K562 (cell line): ENCODE measurements around the gene NDUFA13. TPM values are rescaled to one million over a fixed set of nuclear protein-coding genes. Genes with fewer than 3 reads are reported as not detected.

ENCODE experiments used
- ATAC-seq: fragments of 200-7000 bp; cut with Tn5 transposase; 3 replicates; pipeline ENCODE4 v1.9.1; 2020; ENCODE audit warnings: moderate library complexity
- BruUV-seq: library from RNA; stranded (reverse); fragments of 400-500 nt; replicated peaks from 2 replicates; lab custom pipeline; 2021; lab: Mats Ljungman, UMichigan
- CTCF ChIA-PET: fragments of 300-600 bp; formaldehyde crosslinking; extraction: SDS; loops from one replicate; lab custom pipeline; 2021; ENCODE audit warnings: low intra/inter-chr PET ratio; lab: Yijun Ruan, JAX
- POLR2A ChIA-PET: fragments of 300-600, 350-650 bp; sonication (Branson Sonifier 250); formaldehyde crosslinking; extraction: SDS; loops from one replicate; lab custom pipeline; 2021; ENCODE audit warnings: antibody characterized with exemption, inconsistent platforms; lab: Yijun Ruan, JAX
- DNase-seq, 4 experiments: peaks; one replicate each; pipeline versions ENCODE4 v3.0.0 to v3.0.0-alpha.2; 2011 to 2018; ENCODE audit warnings: low spot score in 3 of 4, mixed read lengths in 3 of 4; ENCODE audit errors: extremely low read depth in 1 of 4
- FAIRE-seq: peaks from 2 replicates; lab custom pipeline; 2011; peaks lifted over from hg19 to GRCh38; lab: Jason Lieb, UNC
- H2AFZ ChIP-seq: 2 replicates; pipeline ENCODE4 v1.6.0; 2011; ENCODE audit warnings: low read depth, low read length, control low read depth, inconsistent platforms
- H3K27ac ChIP-seq: fragments of 200-600 bp; 3 replicates; pipeline ENCODE4 v1.8.0; 2011; ENCODE audit warnings: low read depth, mild to moderate bottlenecking, control low read depth, inconsistent platforms, low read length, moderate library complexity, mixed read lengths; ENCODE audit errors: extremely low read depth
- H3K27me3 ChIP-seq, 2 experiments: fragments of 300-600 bp in 1 of 2; 2 replicates in 1 of 2; 3 replicates in 1 of 2; pipeline versions ENCODE4 v1.6.0 to v1.8.0; 2011; ENCODE audit warnings: inconsistent platforms in 2 of 2, low read length in 2 of 2, mild to moderate bottlenecking in 1 of 2, mixed read lengths in 1 of 2, moderate library complexity in 1 of 2; ENCODE audit not compliant: control insufficient read depth in 2 of 2, insufficient read depth in 2 of 2
- H3K36me3 ChIP-seq: fragments of 300-600 bp; 3 replicates; pipeline ENCODE4 v1.8.0; 2011; ENCODE audit warnings: mild to moderate bottlenecking, low read length, inconsistent platforms; ENCODE audit not compliant: control insufficient read depth, insufficient read depth
- H3K4me1 ChIP-seq, 2 experiments: fragments of 200-600 bp in 1 of 2; replicated peaks in 1 of 2; 2 replicates in 1 of 2; 3 replicates in 1 of 2; pipeline versions ENCODE4 v1.5.1 to v1.8.0; 2011; ENCODE audit warnings: inconsistent platforms in 2 of 2, low read length in 2 of 2, mild to moderate bottlenecking in 1 of 2, mixed read lengths in 1 of 2, moderate library complexity in 1 of 2; ENCODE audit not compliant: control insufficient read depth in 2 of 2, insufficient read depth in 2 of 2
- H3K4me2 ChIP-seq: 2 replicates; pipeline ENCODE4 v1.6.1; 2011; ENCODE audit warnings: low read length, control low read depth, inconsistent platforms, mixed read lengths; ENCODE audit not compliant: insufficient read depth
- H3K4me3 ChIP-seq: fragments of 200-600 bp; sonication (generic), shearing (Covaris generic); 2 replicates; pipeline ENCODE4 v1.5.1; 2016; ENCODE audit warnings: control low read depth, inconsistent platforms
- H3K79me2 ChIP-seq: fragments of 200-600 bp; 3 replicates; pipeline ENCODE4 v1.8.0; 2011; ENCODE audit warnings: low read length, inconsistent platforms; ENCODE audit not compliant: control insufficient read depth, insufficient read depth
- H3K9ac ChIP-seq, 2 experiments: 2 replicates each; pipeline versions ENCODE4 v1.6.0 to v1.6.1; 2011; ENCODE audit warnings: low read depth in 2 of 2, low read length in 2 of 2, control low read depth in 1 of 2, inconsistent platforms in 1 of 2, mild to moderate bottlenecking in 1 of 2, mixed read lengths in 1 of 2; ENCODE audit not compliant: insufficient read depth in 1 of 2
- H3K9me1 ChIP-seq: one replicate; pipeline ENCODE4 v1.6.0; 2011; ENCODE audit warnings: inconsistent platforms, mild to moderate bottlenecking, low read length, moderate library complexity; ENCODE audit not compliant: control insufficient read depth, insufficient read depth
- H3K9me3 ChIP-seq: replicated peaks from 2 replicates; pipeline ENCODE4 v1.5.1; 2011; ENCODE audit warnings: low read depth, low read length, inconsistent platforms; ENCODE audit not compliant: control insufficient read depth, insufficient read depth
- H4K20me1 ChIP-seq: replicated peaks from 2 replicates; pipeline ENCODE4 v1.6.1; 2011; ENCODE audit warnings: low read length, inconsistent platforms, mixed read lengths; ENCODE audit not compliant: control insufficient read depth, insufficient read depth
- CBX8 ChIP-seq: fragments of 200-600 bp; sonication (generic); IDR thresholded peaks from 2 replicates; pipeline ENCODE4 v1.6.1; 2012; ENCODE audit warnings: borderline replicate concordance, mixed run types, low read depth, mild to moderate bottlenecking, moderate library complexity, mixed read lengths, low read length, control low read depth, inconsistent platforms; ENCODE audit not compliant: poor library complexity, severe bottlenecking; ENCODE audit errors: extremely low read depth
- CREB1 ChIP-seq, 2 experiments: sonication (generic) in 1 of 2; formaldehyde crosslinking in 1 of 2; IDR thresholded peaks; 2 replicates each; pipeline versions ENCODE4 v1.6.1 to v1.8.0; 2012 to 2022; ENCODE audit warnings: inconsistent platforms in 1 of 2, mild to moderate bottlenecking in 1 of 2, missing genetic modification reagents in 1 of 2, moderate library complexity in 1 of 2
- DIDO1 ChIP-seq: fragments of 450-650 bp; IDR thresholded peaks from 2 replicates; pipeline ENCODE4 v1.6.1; 2016; ENCODE audit warnings: low read depth, missing biosample characterization, missing genetic modification characterization
- DPF2 ChIP-seq: fragments of 450-650 bp; IDR thresholded peaks from 2 replicates; pipeline ENCODE4 v1.6.1; 2016
- FOS ChIP-seq: IDR thresholded peaks from 3 replicates; pipeline ENCODE4 v1.6.1; 2011; ENCODE audit not compliant: insufficient read length; ENCODE audit errors: extremely low read depth
- FOXP1 ChIP-seq: sonication (generic); formaldehyde crosslinking; IDR thresholded peaks from 2 replicates; pipeline ENCODE4 v1.8.0; 2022; ENCODE audit warnings: mild to moderate bottlenecking, missing genetic modification reagents
- GATAD2B ChIP-seq: fragments of 450-650 bp; IDR thresholded peaks from 2 replicates; pipeline ENCODE4 v1.6.1; 2017; ENCODE audit warnings: mild to moderate bottlenecking, borderline replicate concordance
- MBD1 ChIP-seq: fragments of 250-450 bp; sonication (Bioruptor Pico); IDR thresholded peaks from 2 replicates; pipeline ENCODE4 v1.8.0; 2022; ENCODE audit warnings: inconsistent platforms
- NR2C1 ChIP-seq, 2 experiments: fragments of 450-650 bp; IDR thresholded peaks; 2 replicates each; pipeline ENCODE4 v1.6.1; 2017; ENCODE audit warnings: mild to moderate bottlenecking in 2 of 2, antibody characterized with exemption in 1 of 2, inconsistent platforms in 1 of 2, missing compliant biosample characterization in 1 of 2, missing genetic modification characterization in 1 of 2
- PHB2 ChIP-seq: fragments of 450-650 bp; IDR thresholded peaks from 2 replicates; pipeline ENCODE4 v1.6.1; 2017; ENCODE audit warnings: low read depth
- POLR2A ChIP-seq: fragments of 450-650 bp; conservative IDR thresholded peaks from 2 replicates; pipeline ENCODE4 v1.6.1; 2016
- TSC22D4 ChIP-seq: fragments of 450-650 bp; IDR thresholded peaks from 2 replicates; pipeline ENCODE4 v1.6.1; 2016; ENCODE audit warnings: missing genetic modification characterization, missing biosample characterization, control low read depth
- WHSC1 ChIP-seq: IDR thresholded peaks from one replicate; pipeline ENCODE4 v1.6.1; 2012; ENCODE audit warnings: low read length, control low read depth, inconsistent platforms
- ZFP30 ChIP-seq: fragments of 250-450 bp; sonication (Bioruptor Pico); IDR thresholded peaks from 2 replicates; pipeline ENCODE4 v1.8.0; 2022; ENCODE audit warnings: moderate library complexity, mild to moderate bottlenecking, inconsistent platforms, borderline replicate concordance
- ZKSCAN8 ChIP-seq: fragments of 200-800 bp; sonication (Bioruptor generic); IDR thresholded peaks from 2 replicates; pipeline ENCODE4 v1.6.1; 2016; ENCODE audit warnings: missing genetic modification characterization, missing compliant biosample characterization
- ZSCAN32 ChIP-seq: fragments of 450-650 bp; formaldehyde crosslinking; IDR thresholded peaks from 2 replicates; pipeline ENCODE4 v1.4.0; 2020; ENCODE audit warnings: mild to moderate bottlenecking, moderate library complexity
- WGBS: fragments of 100-300 bp; shearing (Covaris generic); methylation state at CpG from one replicate; pipeline ENCODE4 v1.1.6; 2016; ENCODE audit warnings: low coverage, mixed read lengths; ENCODE audit not compliant: insufficient coverage; ENCODE audit errors: missing lambda C conversion rate; 5-methylcytosine and 5-hydroxymethylcytosine counted together
- in situ Hi-C: fragments of 300-500 bp; cut with MboI; formaldehyde crosslinking; loops from 4 replicates; pipeline ENCODE4 v1.15.0; 2018; ENCODE audit warnings: inconsistent platforms, mixed read lengths
- intact Hi-C: fragments of 100-400 bp; cut with micrococcal nuclease; formaldehyde crosslinking; loops from 2 replicates; pipeline ENCODE4 v1.14.2; 2022
- polyA plus RNA-seq, 8 experiments: library from polyadenylated mRNA; depleted of rRNA in 4 of 8; stranded (reverse) in 5 of 8; unstranded in 3 of 8; fragments of >200 nt; fragmentation: Nextera tagmentation in 2 of 8; fragmentation: Illumina TruSeq in 1 of 8; extraction: Ambion mirVana in 2 of 8; extraction: Trizol in 1 of 8; gene quantifications; 2 replicates each; pipeline versions ENCODE4 v1.2.1 to v1.2.3, GENCODE V29; 2011 to 2014; ENCODE audit warnings: inconsistent platforms in 1 of 8, missing spikeins in 1 of 8
- total RNA-seq, 7 experiments: library from RNA; depleted of rRNA in 6 of 7; stranded (reverse); fragments of >200 nt in 6 of 7; fragmentation: Illumina TruSeq in 2 of 7; extraction: Trizol in 2 of 7; gene quantifications; 2 replicates each; pipeline versions ENCODE4 v1.2.1 to v1.2.3, GENCODE V29; 2011 to 2021; ENCODE audit warnings: low replicate concordance in 1 of 7

The NDUFA13 gene
- total and polyA plus RNA-seq, 9 of the 15 experiments (the other 6 are each of a cell fraction or from before 2014, with no cell fraction given): 146 to 596 (median 429) TPM

GRCh38 chr19:19563348-19563848, 47.4 kb downstream of the NDUFA13 start:
- ChIA-PET CTCF (interaction anchor here (0.7 kb wide), 1 partner anchor 80 kb away, joined by 4 read pairs; the partner anchor contains the start of gene GMIP), POLR2A (no interaction called here)
- in situ Hi-C loops (no loop called here), intact Hi-C loops (loop anchor here (10.0 kb wide), 1 partner anchor 181 kb away; no protein-coding TSS in a partner anchor)
- DNase-seq: no peak
- TF ChIP-seq MBD1 (no peak), TSC22D4 (tag) (no peak), NR2C1 (IDR thresholded peaks at IDR 0.05) (no peak), NR2C1 (tag; IDR thresholded peaks at IDR 0.05) (no peak), WHSC1 (no peak), DIDO1 (no peak), POLR2A (no peak), GATAD2B (no peak), ZKSCAN8 (no peak), PHB2 (no peak), FOXP1 (no peak), DPF2 (no peak), CREB1 (IDR thresholded peaks at IDR 0.05) (no peak), CREB1 (CRISPR knock-in tag; IDR thresholded peaks at IDR 0.05) (no peak), FOS (no peak), CBX8 (no peak), ZSCAN32 (CRISPR knock-in tag) (no peak), ZFP30 (CRISPR knock-in tag) (no peak)
- Histone ChIP-seq H3K36me3 (no peaks in the 10 kb centered on the region), H3K9ac (peak overlapping the region in 1 of 2 experiments; percentile 26; a peak in 1 of 4 replicates), H3K9me3 (no peaks in the 10 kb centered on the region), H3K27me3 (peaks cover 0 to 15% of the 10 kb centered on the region in 2 experiments; a peak in 3 of 5 replicates), H3K9me1 (no peaks in the 10 kb centered on the region), H3K4me3 (no peak overlapping the region), H3K4me1 (peaks cover 0 to 16% of the 10 kb centered on the region in 2 experiments; a peak in 2 of 5 replicates), H4K20me1 (peaks cover 7% of the 10 kb centered on the region; the same call in 1 of the 2 replicates), H3K4me2 (no peak overlapping the region), H3K27ac (no peak overlapping the region), H3K79me2 (no peaks in the 10 kb centered on the region), H2AFZ (no peak overlapping the region)
- no TSS peak for BruUV-seq
- no peak for FAIRE-seq
- ATAC-seq: no peak; the same call in 2 of the 3 replicates
- 63% methylated on average over 13 of the region's 17 CpGs for WGBS
